ENCODE measurements around the gene EME2.
A peak's percentile ranks its signal among the peaks of the same experiment; 100 is the strongest.

Gene EME2

GRCh38 chr16:1808691-1809090, 36.1 kb downstream of the EME2 start:
- TF ChIP-seq, protein P1, sequence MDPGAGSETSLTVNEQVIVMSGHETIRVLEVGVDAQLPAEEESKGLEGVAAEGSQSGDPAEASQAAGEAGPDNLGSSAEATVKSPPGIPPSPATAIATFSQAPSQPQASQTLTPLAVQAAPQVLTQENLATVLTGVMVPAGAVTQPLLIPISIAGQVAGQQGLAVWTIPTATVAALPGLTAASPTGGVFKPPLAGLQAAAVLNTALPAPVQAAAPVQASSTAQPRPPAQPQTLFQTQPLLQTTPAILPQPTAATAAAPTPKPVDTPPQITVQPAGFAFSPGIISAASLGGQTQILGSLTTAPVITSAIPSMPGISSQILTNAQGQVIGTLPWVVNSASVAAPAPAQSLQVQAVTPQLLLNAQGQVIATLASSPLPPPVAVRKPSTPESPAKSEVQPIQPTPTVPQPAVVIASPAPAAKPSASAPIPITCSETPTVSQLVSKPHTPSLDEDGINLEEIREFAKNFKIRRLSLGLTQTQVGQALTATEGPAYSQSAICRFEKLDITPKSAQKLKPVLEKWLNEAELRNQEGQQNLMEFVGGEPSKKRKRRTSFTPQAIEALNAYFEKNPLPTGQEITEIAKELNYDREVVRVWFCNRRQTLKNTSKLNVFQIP (CRISPR knock-in tag; IDR thresholded peaks at IDR 0.05; ENCODE audit: borderline replicate concordance, low read depth), result no peak
- TF ChIP-seq ISL1 (CRISPR knock-in tag; IDR thresholded peaks at IDR 0.05) (no peak), RARB (CRISPR knock-in tag; IDR thresholded peaks at IDR 0.05) (no peak), OSR1 (CRISPR knock-in tag; IDR thresholded peaks at IDR 0.05) (no peak), ZC3H10 (CRISPR knock-in tag; IDR thresholded peaks at IDR 0.05) (no peak)

DNA sequence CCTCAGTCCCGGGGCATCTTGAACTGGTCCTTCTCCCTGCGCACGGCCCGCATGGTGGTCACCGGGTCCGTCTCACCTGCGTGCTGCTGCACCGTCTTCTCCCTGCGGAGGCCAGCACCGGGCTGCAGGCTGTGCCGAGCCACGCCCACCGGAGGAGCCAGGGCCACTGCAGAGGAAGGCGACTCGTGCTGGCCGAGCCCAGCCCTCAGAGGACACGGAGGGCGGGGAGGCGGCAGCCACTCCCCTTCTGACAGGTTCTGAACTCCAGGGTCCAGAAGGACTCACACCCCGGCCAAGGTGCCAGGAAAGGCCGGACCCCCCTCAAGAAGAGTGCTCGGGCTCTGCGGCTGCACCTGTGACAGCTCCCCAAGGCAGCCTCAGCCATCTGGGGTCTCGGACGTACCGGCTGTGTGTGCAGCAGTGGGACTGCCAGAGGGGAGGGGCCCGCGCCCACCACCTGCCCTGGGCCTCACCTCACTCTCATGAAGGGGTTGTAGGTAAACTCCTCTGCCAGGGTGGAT, 36.7 kb downstream of the EME2 start:
- TF ChIP-seq ZC3H10 (CRISPR knock-in tag; IDR thresholded peaks at IDR 0.05) (no peak), CREB5 (CRISPR knock-in tag; IDR thresholded peaks at IDR 0.05; ENCODE audit: low read depth) (no peak), OSR1 (CRISPR knock-in tag; IDR thresholded peaks at IDR 0.05) (no peak), ZFP3 (CRISPR knock-in tag; IDR thresholded peaks at IDR 0.05) (no peak), ZNF8 (CRISPR knock-in tag; IDR thresholded peaks at IDR 0.05) (no peak)
- ATAC-seq, result no peak

More at GRCh38 chr16:1808691-1809090, 36.1 kb downstream of the EME2 start:
- no peak for ATAC-seq

DNA sequence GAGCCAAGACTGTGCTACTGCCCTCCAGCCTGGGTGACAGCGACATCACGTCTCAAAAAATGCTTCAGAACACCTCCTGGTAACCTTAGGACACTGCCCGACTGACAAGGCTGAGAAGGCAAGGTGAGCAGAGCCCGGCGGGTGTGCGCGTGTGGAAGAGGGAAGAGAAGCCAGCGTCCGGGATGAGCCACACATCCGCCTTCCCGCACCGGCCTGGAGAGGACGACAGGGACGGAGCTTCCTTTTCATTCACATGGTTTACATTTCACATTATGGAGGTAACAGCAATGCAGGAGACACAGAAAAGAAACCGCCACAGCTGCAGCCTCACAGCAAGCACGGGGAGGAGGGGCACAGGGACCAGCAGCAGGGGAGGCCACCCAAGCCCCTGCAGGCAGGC, 37.5 kb downstream of the EME2 start:
- no peak for ATAC-seq
- TF ChIP-seq ZNF565 (CRISPR knock-in tag; conservative IDR thresholded peaks at IDR 0.05; ENCODE audit: low read depth), result no peak
- TF ChIP-seq SNAI2 (CRISPR knock-in tag; IDR thresholded peaks at IDR 0.05), result no peak
- TF ChIP-seq, protein P1 (CRISPR knock-in tag; IDR thresholded peaks at IDR 0.05; ENCODE audit: borderline replicate concordance, low read depth), result no peak
- no peak for TF ChIP-seq BACH2 (CRISPR knock-in tag; IDR thresholded peaks at IDR 0.05; ENCODE audit: borderline replicate concordance)
- TF ChIP-seq CREB5 (CRISPR knock-in tag; IDR thresholded peaks at IDR 0.05; ENCODE audit: low read depth), result no peak

DNA sequence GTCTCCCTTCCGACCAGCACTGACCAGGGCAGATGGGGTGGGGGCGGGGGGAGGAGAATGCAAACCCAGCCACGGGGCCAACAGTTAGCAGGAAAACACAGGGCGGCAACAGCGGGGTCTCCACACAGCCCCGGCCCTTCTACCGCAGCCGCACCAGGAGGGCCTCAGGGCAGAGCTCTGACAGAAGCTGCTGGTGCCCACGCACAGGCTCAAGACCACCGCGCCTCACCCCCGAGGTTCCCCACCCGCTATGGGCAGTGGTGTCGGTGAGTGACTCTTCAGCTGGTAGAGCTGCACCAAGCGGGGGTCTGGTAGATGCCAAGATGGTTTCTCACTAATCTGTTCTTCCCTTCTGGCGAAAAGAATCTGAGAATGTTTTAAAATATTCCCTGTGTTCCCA, 37.9 kb downstream of the EME2 start:
- TF ChIP-seq ARNTL (CRISPR knock-in tag; IDR thresholded peaks at IDR 0.05; ENCODE audit: borderline replicate concordance, low read depth) (no peak), PPARA (CRISPR knock-in tag; IDR thresholded peaks at IDR 0.05; ENCODE audit: borderline replicate concordance) (no peak), ZNF8 (CRISPR knock-in tag; IDR thresholded peaks at IDR 0.05) (no peak)
- TF ChIP-seq, protein P2, sequence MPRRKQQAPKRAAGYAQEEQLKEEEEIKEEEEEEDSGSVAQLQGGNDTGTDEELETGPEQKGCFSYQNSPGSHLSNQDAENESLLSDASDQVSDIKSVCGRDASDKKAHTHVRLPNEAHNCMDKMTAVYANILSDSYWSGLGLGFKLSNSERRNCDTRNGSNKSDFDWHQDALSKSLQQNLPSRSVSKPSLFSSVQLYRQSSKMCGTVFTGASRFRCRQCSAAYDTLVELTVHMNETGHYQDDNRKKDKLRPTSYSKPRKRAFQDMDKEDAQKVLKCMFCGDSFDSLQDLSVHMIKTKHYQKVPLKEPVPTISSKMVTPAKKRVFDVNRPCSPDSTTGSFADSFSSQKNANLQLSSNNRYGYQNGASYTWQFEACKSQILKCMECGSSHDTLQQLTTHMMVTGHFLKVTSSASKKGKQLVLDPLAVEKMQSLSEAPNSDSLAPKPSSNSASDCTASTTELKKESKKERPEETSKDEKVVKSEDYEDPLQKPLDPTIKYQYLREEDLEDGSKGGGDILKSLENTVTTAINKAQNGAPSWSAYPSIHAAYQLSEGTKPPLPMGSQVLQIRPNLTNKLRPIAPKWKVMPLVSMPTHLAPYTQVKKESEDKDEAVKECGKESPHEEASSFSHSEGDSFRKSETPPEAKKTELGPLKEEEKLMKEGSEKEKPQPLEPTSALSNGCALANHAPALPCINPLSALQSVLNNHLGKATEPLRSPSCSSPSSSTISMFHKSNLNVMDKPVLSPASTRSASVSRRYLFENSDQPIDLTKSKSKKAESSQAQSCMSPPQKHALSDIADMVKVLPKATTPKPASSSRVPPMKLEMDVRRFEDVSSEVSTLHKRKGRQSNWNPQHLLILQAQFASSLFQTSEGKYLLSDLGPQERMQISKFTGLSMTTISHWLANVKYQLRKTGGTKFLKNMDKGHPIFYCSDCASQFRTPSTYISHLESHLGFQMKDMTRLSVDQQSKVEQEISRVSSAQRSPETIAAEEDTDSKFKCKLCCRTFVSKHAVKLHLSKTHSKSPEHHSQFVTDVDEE (CRISPR knock-in tag; IDR thresholded peaks at IDR 0.05), result no peak

GRCh38 chr16:1812732-1813163, 40.1 kb downstream of the EME2 start:
- peak; percentile 82 for ATAC-seq
- TF ChIP-seq, protein P1 (CRISPR knock-in tag; IDR thresholded peaks at IDR 0.05; ENCODE audit: borderline replicate concordance, low read depth), result no peak
- TF ChIP-seq, protein P3, sequence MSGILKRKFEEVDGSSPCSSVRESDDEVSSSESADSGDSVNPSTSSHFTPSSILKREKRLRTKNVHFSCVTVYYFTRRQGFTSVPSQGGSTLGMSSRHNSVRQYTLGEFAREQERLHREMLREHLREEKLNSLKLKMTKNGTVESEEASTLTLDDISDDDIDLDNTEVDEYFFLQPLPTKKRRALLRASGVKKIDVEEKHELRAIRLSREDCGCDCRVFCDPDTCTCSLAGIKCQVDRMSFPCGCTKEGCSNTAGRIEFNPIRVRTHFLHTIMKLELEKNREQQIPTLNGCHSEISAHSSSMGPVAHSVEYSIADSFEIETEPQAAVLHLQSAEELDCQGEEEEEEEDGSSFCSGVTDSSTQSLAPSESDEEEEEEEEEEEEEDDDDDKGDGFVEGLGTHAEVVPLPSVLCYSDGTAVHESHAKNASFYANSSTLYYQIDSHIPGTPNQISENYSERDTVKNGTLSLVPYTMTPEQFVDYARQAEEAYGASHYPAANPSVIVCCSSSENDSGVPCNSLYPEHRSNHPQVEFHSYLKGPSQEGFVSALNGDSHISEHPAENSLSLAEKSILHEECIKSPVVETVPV (CRISPR knock-in tag; IDR thresholded peaks at IDR 0.05), result no peak
- TF ChIP-seq CREB5 (CRISPR knock-in tag; IDR thresholded peaks at IDR 0.05; ENCODE audit: low read depth), result no peak
- no peak for TF ChIP-seq PPARA (CRISPR knock-in tag; IDR thresholded peaks at IDR 0.05; ENCODE audit: borderline replicate concordance)
- TF ChIP-seq, protein P2 (CRISPR knock-in tag; IDR thresholded peaks at IDR 0.05), result no peak
- no peak for TF ChIP-seq SNAI2 (CRISPR knock-in tag; IDR thresholded peaks at IDR 0.05)

More for the DNA sequence above, 37.9 kb downstream of the EME2 start:
- ATAC-seq, result no peak

Measured in SK-N-SH treated with all-trans-retinoic acid at 6 μM for 48 hours (cell line).